ENCODE results near the gene MBNL2. TPM values are rescaled to one million over a fixed set of nuclear protein-coding genes. Genes with fewer than 3 reads are reported as not detected.

Gene MBNL2
- total RNA-seq, 1 donor from 2014 or later, result 27.2 TPM

DNA sequence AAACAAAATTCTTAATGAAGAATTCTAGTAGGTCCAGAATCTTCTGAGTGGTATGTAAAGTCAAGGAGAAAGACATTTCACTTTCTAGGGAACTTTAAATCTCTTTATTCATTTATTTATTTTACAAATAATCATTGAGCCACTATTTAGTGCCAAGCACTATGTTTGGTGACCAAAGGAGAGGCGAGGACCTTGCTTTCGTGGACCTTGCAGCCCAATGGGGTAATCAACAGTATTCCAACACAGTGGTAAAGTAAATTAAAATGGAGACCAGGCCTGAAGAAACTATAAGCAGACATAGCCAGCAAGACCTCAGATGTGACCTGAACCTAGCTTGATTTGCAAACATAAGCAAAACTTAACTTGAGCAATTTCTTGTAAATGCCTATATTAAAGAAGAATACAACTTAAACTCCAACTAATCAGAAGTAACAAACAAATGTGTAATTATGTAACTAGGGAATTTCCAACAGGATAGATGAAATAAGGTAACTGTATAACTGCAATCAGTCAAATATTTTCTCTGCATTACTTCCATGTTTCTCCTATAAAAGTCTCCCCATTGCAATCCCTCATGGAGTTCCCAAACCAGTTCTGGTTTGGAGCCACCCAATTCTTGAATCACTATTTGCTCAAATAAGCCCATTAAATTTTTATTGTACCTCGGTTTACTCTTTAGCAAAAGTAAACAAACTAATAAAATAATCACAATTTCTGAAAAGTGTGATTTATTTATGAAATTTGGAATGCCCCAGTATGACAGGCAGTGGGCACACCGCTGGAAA lies 67.6 kb downstream of the MBNL2 start:
- H3K27ac Mint-ChIP-seq, result no peak overlapping the region
- DNase-seq (ENCODE audit: low spot score), result no peak
- H3K4me1 Mint-ChIP-seq (ENCODE audit: low read depth), result peaks cover 30% of the 10 kb centered on the region
- intact Hi-C loops (cut with micrococcal nuclease), result loop anchor here (2.0 kb wide), 2 partner anchors 63 to 165 kb away; no protein-coding TSS in a partner anchor
- no peaks in the 10 kb centered on the region for H3K27me3 Mint-ChIP-seq (ENCODE audit: low read depth)
- H3K9me3 Mint-ChIP-seq, result no peaks in the 10 kb centered on the region
- peaks cover 5% of the 10 kb centered on the region for H3K36me3 Mint-ChIP-seq (ENCODE audit: low read depth)
- no peak overlapping the region for H3K4me3 Mint-ChIP-seq (ENCODE audit: low read depth)

DNA sequence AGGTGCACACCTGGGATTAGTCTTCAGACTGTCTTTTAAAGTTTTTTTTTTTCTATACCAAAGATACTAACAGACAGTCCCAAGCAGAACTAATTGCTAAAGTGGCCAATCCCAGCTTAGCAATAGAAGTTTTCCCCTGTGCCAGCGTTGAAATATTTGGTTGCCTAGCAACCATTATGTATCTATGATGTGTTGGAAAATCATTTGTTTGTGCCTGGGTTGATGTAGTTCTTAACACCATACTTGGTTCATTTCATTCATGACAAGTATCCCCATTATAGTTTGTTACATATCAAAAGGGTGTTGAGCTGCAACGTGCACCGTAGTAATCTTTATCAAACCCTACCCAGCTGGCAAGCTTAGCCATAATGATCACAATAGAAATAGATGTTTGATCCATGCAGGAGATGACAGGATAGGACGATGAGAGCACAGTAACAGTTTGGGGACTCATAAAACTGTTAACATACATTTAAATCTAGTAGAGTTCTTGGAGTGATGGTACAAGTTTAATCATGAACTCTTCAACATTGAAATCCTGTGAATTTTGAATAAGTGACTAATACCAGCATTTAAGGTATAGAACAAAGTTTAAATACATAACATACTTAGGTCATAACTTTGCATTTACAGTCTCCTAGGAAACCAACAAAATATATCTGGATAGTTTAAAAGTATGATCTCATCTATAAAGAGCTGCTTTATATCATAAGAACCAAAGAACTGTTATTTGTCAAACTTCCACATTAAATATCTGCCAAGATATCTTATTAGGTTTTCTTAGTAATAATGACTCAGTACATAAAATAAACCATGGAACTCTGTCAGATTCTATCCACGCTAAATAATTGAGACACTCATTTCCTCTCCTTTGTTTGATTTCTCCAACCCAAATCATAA lies 73.4 kb downstream of the MBNL2 start:
- H3K27ac Mint-ChIP-seq, result no peak overlapping the region

DNA sequence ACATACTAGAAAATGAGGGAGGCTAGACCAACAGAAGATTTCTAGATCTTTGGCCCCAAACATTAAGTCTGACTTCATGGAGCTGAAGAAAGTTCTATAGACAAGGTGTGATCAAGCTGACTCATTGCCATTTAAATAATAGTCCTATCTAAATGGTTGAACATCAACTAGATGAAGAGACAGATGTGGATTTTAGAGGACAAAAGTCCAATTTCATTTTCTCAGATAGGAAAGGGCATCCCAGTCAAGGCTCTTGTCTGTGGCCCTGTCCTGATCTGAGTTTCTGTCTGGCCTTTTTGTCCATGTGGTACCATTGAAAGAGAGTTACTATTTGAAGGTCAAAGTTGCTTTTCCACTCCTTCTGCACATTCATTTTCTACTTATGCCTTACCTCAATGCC lies 74.6 kb downstream of the MBNL2 start:
- Mint-ChIP-seq H3K27ac (no peak overlapping the region), H3K4me1 (ENCODE audit: low read depth) (peaks cover 17% of the 10 kb centered on the region), H3K36me3 (ENCODE audit: low read depth) (peaks cover 8% of the 10 kb centered on the region), H3K27me3 (ENCODE audit: low read depth) (no peaks in the 10 kb centered on the region), H3K4me3 (ENCODE audit: low read depth) (no peak overlapping the region), H3K9me3 (no peaks in the 10 kb centered on the region)
- intact Hi-C loops (cut with micrococcal nuclease), result no loop called here
- no peak for DNase-seq (ENCODE audit: low spot score)

More for the DNA sequence above, 73.4 kb downstream of the MBNL2 start:
- Mint-ChIP-seq H3K36me3 (ENCODE audit: low read depth) (peaks cover 14% of the 10 kb centered on the region), H3K27me3 (ENCODE audit: low read depth) (no peaks in the 10 kb centered on the region), H3K4me3 (ENCODE audit: low read depth) (no peak overlapping the region), H3K9me3 (no peaks in the 10 kb centered on the region), H3K4me1 (ENCODE audit: low read depth) (peaks cover 22% of the 10 kb centered on the region)
- no peak for DNase-seq (ENCODE audit: low spot score)
- intact Hi-C loops (cut with micrococcal nuclease), result no loop called here

DNA sequence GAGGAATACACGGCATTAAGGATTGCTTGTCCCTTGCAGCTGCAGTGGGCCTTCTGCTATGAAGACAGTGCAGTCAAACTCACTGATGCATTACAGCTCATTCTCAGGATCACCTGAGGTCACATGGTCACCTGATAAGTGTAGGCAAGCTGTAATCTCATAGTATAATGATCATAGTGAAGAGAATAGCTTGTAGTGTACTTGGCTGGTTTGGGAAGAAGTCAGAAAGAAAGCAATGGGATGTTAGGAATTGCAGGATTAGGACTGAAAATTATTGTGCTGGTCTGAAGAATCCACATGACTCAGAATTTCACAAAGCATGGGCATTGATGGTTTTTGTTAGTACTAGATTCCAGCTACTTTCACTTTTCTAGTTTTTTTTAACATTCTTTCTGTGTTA lies 76.7 kb downstream of the MBNL2 start:
- DNase-seq (ENCODE audit: low spot score), result no peak
- Mint-ChIP-seq H3K4me1 (ENCODE audit: low read depth) (peaks cover 17% of the 10 kb centered on the region), H3K9me3 (no peaks in the 10 kb centered on the region), H3K4me3 (ENCODE audit: low read depth) (no peak overlapping the region), H3K27me3 (ENCODE audit: low read depth) (no peaks in the 10 kb centered on the region), H3K36me3 (ENCODE audit: low read depth) (peaks cover 8% of the 10 kb centered on the region), H3K27ac (no peak overlapping the region)
- intact Hi-C loops (cut with micrococcal nuclease), result no loop called here

DNA sequence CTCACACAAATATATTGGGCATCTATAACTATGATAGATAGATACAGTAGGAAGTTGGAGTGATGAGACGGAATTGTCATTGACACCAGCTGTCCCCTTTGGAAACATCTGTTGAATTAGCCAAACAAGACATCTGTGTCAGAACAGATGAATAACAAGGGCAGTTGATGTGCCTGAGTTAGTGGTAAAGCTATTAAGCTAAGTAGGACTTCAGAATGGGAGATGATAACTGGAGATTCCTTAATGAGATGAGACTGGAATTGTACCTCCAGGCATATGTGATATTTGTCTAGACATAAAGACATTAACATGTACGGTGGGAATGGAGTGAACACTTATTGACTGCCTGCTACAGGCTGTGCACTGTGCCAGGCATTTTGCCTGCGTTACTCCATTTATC lies 78.7 kb downstream of the MBNL2 start:
- H3K27ac Mint-ChIP-seq, result no peak overlapping the region
- no peaks in the 10 kb centered on the region for H3K9me3 Mint-ChIP-seq
- no peak overlapping the region for H3K4me3 Mint-ChIP-seq (ENCODE audit: low read depth)
- no peak for DNase-seq (ENCODE audit: low spot score)
- intact Hi-C loops (cut with micrococcal nuclease), result no loop called here
- peaks cover 8% of the 10 kb centered on the region for H3K36me3 Mint-ChIP-seq (ENCODE audit: low read depth)
- no peaks in the 10 kb centered on the region for H3K27me3 Mint-ChIP-seq (ENCODE audit: low read depth)
- peaks cover 5% of the 10 kb centered on the region for H3K4me1 Mint-ChIP-seq (ENCODE audit: low read depth)

DNA sequence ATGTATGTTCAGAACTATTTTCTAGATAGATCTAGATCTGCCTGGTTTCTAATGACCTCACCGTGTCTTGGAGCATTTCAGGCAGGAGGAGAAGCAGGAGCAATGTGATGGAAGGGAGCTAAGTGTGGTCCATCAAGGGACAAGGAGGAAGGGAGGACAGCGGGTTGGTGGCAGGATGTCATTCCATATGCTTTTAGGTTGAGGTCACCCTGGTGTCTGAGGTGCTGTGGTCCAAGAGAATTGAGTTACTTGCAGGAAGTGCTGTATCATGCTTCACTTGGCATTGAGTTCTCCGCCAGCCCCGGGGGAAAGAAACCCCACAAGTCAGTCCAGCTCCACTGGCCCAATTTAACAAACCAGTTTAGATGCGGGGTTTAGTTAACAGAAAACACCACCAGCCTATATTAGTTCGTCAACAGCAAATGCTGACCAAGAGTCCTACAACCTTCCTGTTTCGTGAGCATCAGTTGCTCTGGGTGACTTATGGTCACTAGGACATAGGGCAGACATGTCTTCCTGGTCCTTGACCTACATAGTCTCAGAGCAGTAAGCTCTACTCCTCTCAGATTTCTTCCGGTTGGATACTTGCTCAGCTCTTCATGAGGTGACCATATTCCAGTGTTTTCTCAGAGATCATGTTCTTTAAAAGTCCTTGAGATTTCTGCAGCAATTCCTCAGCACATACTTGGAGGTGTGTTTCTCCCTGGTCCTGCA lies 79.4 kb downstream of the MBNL2 start:
- no peaks in the 10 kb centered on the region for H3K9me3 Mint-ChIP-seq

DNA sequence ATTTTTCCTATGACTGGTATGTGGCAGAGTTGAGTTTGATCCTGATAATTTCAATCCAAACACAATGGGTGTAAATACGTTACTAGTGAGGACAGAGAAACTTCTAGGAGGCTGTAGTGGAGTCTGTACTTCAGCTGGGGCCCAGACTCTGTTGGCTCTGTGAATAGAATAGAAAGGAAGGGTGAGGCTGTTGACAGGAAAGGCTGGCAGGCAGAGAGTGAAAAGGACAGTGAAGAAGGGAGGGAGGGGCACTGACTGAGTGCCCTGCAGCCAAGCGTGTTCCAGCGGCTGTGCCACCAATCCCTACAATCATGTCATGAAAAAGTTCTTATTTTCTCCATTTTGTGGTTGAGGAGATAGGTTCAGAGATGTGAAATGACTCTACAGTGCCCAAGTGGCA lies 80.5 kb downstream of the MBNL2 start:
- intact Hi-C loops (cut with micrococcal nuclease), result no loop called here
- H3K27ac Mint-ChIP-seq, result no peak overlapping the region
- no peak overlapping the region for H3K4me3 Mint-ChIP-seq (ENCODE audit: low read depth)
- no peaks in the 10 kb centered on the region for H3K27me3 Mint-ChIP-seq (ENCODE audit: low read depth)
- H3K36me3 Mint-ChIP-seq (ENCODE audit: low read depth), result peaks cover 1% of the 10 kb centered on the region
- no peaks in the 10 kb centered on the region for H3K9me3 Mint-ChIP-seq
- H3K4me1 Mint-ChIP-seq (ENCODE audit: low read depth), result peaks cover 5% of the 10 kb centered on the region
- DNase-seq (ENCODE audit: low spot score), result no peak

More for the DNA sequence above, 79.4 kb downstream of the MBNL2 start:
- intact Hi-C loops (cut with micrococcal nuclease), result no loop called here
- no peaks in the 10 kb centered on the region for H3K27me3 Mint-ChIP-seq (ENCODE audit: low read depth)
- peaks cover 8% of the 10 kb centered on the region for H3K36me3 Mint-ChIP-seq (ENCODE audit: low read depth)
- no peak overlapping the region for H3K27ac Mint-ChIP-seq
- H3K4me3 Mint-ChIP-seq (ENCODE audit: low read depth), result no peak overlapping the region
- H3K4me1 Mint-ChIP-seq (ENCODE audit: low read depth), result peaks cover 5% of the 10 kb centered on the region
- no peak for DNase-seq (ENCODE audit: low spot score)

DNA sequence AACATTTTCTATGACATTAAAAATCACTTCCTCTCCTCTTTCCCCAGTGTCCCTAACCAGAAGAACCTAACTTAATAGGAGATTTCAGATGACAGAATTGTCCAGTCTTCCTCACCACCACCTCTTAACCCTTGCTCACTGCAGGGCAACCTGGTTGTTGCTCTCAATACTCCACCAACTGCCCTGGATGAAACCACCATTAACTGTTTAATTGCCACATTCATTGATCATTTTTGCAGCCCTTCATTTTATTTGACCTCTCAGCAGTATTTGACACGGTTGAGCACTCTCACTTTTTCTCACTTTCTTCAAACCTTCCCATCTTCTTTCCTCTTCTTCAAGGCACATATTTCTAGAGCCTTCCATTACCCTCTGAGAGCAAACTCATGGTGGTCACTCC lies 84.0 kb downstream of the MBNL2 start:
- Mint-ChIP-seq H3K4me3 (ENCODE audit: low read depth) (no peak overlapping the region), H3K27ac (no peak overlapping the region), H3K36me3 (ENCODE audit: low read depth) (peaks cover 9% of the 10 kb centered on the region), H3K4me1 (ENCODE audit: low read depth) (peaks cover 4% of the 10 kb centered on the region), H3K27me3 (ENCODE audit: low read depth) (no peaks in the 10 kb centered on the region), H3K9me3 (no peaks in the 10 kb centered on the region)
- intact Hi-C loops (cut with micrococcal nuclease), result no loop called here
- no peak for DNase-seq (ENCODE audit: low spot score)

DNA sequence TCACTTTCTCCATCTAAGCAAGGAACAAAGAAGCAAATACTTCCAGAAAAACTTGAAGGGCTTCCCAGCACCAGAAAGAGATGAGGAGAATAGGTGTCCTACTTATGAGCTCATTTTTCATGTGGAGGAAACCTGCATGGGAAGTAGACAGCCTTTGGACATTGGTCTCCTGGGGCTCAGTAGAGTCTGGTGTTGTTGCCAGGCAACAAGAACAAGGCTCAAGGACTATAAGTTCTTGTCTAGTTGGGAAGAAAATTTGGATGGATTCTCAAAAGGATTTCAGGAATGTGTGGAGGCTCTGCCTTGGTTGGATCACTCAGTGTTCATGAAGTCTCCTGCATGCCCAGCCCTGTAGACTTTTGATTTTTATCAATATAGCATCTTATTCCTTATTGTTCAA lies 84.5 kb downstream of the MBNL2 start:
- Mint-ChIP-seq H3K4me1 (ENCODE audit: low read depth) (peaks cover 4% of the 10 kb centered on the region), H3K27me3 (ENCODE audit: low read depth) (no peaks in the 10 kb centered on the region)
- no peak for DNase-seq (ENCODE audit: low spot score)

DNA sequence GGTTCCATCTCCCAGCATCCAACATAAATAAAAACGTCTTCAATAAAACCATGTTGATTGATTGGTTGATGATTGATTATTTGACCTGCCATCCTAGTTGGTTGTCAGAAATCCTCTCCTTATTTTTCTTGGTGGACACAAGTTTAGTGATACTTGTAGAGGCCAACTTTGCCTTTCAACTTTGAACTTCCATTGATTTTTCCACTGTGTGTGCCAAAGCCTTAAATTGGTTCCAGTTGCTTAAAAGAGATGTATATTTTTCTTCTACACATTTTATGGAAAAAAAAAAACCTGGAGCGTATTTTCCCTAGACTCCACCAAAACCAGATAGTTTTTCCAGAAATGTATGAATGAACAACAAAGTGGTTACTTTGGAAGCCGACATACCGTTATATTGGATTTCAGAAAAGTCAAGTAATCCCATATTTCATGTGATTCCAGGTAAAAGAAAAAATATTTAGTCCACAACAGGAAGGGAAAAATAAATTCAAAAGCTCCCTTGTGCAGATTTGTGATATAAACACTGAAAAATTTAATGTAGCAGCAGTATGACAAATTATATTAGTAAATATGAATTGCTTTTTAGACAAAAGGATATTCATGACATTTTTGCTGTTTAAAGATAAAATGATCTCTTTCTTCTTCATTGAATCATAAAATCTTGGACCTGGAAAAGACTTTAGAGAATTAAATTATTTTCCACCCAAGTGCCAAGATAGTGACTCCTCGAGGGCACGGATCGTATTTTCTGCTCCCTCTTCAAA lies 85.2 kb downstream of the MBNL2 start:
- Mint-ChIP-seq H3K4me1 (ENCODE audit: low read depth) (peaks cover 4% of the 10 kb centered on the region), H3K27me3 (ENCODE audit: low read depth) (no peaks in the 10 kb centered on the region), H3K9me3 (no peaks in the 10 kb centered on the region), H3K27ac (no peak overlapping the region), H3K36me3 (ENCODE audit: low read depth) (peaks cover 9% of the 10 kb centered on the region), H3K4me3 (ENCODE audit: low read depth) (no peak overlapping the region)
- no peak for DNase-seq (ENCODE audit: low spot score)
- intact Hi-C loops (cut with micrococcal nuclease), result no loop called here

More for the DNA sequence above, 84.5 kb downstream of the MBNL2 start:
- Mint-ChIP-seq H3K36me3 (ENCODE audit: low read depth) (peaks cover 9% of the 10 kb centered on the region), H3K27ac (no peak overlapping the region), H3K9me3 (no peaks in the 10 kb centered on the region), H3K4me3 (ENCODE audit: low read depth) (no peak overlapping the region)
- intact Hi-C loops (cut with micrococcal nuclease), result no loop called here

DNA sequence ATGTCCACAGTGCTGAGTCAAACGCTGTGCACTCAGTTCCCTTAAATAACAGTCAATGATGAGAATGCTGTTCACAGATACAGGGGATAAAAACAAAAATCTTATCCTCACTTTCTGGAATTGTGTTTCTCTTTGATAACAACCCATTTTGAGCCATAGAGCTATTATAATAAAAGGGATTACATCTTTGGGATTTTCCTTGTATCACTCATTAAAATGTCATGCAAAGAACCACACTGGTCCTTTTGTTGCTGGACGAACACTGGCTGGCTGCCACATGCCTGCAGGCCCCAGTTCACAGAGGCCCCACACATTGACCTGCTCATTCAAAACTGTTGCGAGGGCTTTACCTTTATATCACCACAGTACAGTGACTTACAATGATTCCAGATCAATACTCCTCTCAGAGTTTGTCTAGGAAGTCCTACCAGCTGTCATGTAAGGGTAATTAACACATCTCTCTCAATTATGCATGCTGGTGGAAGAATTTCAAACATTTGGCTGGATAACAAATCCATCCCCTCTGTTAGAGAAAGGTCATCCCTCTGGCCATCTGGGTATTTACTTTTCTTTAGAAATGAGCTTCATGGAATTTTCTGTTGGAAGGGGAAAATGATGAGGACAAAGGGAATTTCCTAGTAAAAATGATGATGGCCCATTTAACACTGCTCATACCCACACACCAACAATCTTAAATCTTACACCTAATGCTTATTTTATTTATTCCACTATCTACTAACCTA lies 85.9 kb downstream of the MBNL2 start:
- H3K27me3 Mint-ChIP-seq (ENCODE audit: low read depth), result no peaks in the 10 kb centered on the region
- no peak for DNase-seq (ENCODE audit: low spot score)
- no peak overlapping the region for H3K4me3 Mint-ChIP-seq (ENCODE audit: low read depth)
- no peaks in the 10 kb centered on the region for H3K9me3 Mint-ChIP-seq
- no peak overlapping the region for H3K27ac Mint-ChIP-seq
- peaks cover 9% of the 10 kb centered on the region for H3K36me3 Mint-ChIP-seq (ENCODE audit: low read depth)
- intact Hi-C loops (cut with micrococcal nuclease), result no loop called here
- peaks cover 4% of the 10 kb centered on the region for H3K4me1 Mint-ChIP-seq (ENCODE audit: low read depth)
